Activated CD8-positive, alpha-beta memory T cell treated with anti-CD3 and anti-CD28 coated beads, Interleukin-2, amount 50 U/mL, for 4 hours (primary cell): ENCODE results near the gene ANKRD49.

Source experiments
- DNase-seq: peaks from one replicate; pipeline ENCODE4 v3.0.0-alpha.2; 2020

The ANKRD49 gene

GRCh38 chr11:94511932-94512781 is 18.4 kb downstream of the ANKRD49 start, which contains the start of gene C11orf97:
TSS of gene C11orf97 (plus strand) at chr11:94512461. CDS start at chr11:94512529, 68 bp downstream.
- DNase-seq = peak; percentile 68

- DNase-seq = no peak
Observed at GRCh38 chr11:94513091-94513490, 19.3 kb downstream of the ANKRD49 start.

- DNase-seq = no peak
Observed at GRCh38 chr11:94515398-94515797, 21.6 kb downstream of the ANKRD49 start.

GRCh38 chr11:94516725-94517124 is 22.9 kb downstream of the ANKRD49 start:
- DNase-seq = no peak

GRCh38 chr11:94518300-94518699 is 24.5 kb downstream of the ANKRD49 start:
- DNase-seq = no peak

GRCh38 chr11:94519478-94520084 is 25.8 kb downstream of the ANKRD49 start:
- DNase-seq = no peak

GRCh38 chr11:94521684-94522083 is 27.9 kb downstream of the ANKRD49 start:
- no peak for DNase-seq

GRCh38 chr11:94524341-94524740 is 30.6 kb downstream of the ANKRD49 start:
- DNase-seq = no peak

- DNase-seq = no peak
Observed at GRCh38 chr11:94525546-94526324, 32.0 kb downstream of the ANKRD49 start.

- no peak for DNase-seq
Observed at GRCh38 chr11:94526645-94527438, 33.1 kb downstream of the ANKRD49 start.

GRCh38 chr11:94528551-94528950 is 34.8 kb downstream of the ANKRD49 start:
- DNase-seq = no peak

- no peak for DNase-seq
Observed at GRCh38 chr11:94532211-94532610, 38.4 kb downstream of the ANKRD49 start.

GRCh38 chr11:94533206-94533605 is 39.4 kb downstream of the ANKRD49 start:
- DNase-seq = no peak

- no peak for DNase-seq
Observed at GRCh38 chr11:94533696-94534630, 40.2 kb downstream of the ANKRD49 start.

- no peak for DNase-seq
Observed at GRCh38 chr11:94536386-94536785, 42.6 kb downstream of the ANKRD49 start.

GRCh38 chr11:94537031-94537600 is 43.3 kb downstream of the ANKRD49 start:
- no peak for DNase-seq

GRCh38 chr11:94539420-94539819 is 45.6 kb downstream of the ANKRD49 start:
- DNase-seq = no peak

GRCh38 chr11:94543695-94544645 is 50.2 kb downstream of the ANKRD49 start, which contains the start of gene FUT4:
TSS of gene FUT4 (plus strand) at chr11:94543921. CDS start at chr11:94544134, 213 bp downstream.
- DNase-seq = peak; percentile 68

- peak; percentile 14 for DNase-seq
Observed at GRCh38 chr11:94544646-94545263, 51.0 kb downstream of the ANKRD49 start.
